ENCODE measurements around the gene TEX11.

TEX11 gene

GRCh38 chrX:70482300-70482699 is 426.2 kb downstream of the TEX11 start:
- no peak for DNase-seq

- DNase-seq, result no peak
Observed at GRCh38 chrX:70481471-70482270, 426.8 kb downstream of the TEX11 start.

DNA sequence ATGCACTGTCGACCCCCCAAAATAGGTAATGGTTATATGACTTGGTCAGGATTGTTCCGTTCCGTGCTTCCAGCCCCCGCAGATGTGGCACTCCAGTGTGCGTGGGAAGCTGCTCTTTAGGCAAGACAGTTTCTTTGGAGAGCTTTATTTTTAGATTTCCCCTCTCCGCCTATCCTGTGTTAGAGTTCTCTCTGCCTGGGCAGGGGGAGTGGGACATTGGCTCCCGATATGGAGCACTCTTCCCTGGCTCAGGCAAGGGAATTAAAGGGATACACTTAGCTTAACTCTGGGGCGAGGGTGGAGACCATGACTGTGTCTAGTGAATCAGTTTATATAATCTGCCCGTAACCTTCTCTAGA is 427.9 kb downstream of the TEX11 start:
- DNase-seq, result no peak

- peak; percentile 36 for DNase-seq
Observed at GRCh38 chrX:70479922-70480659, 428.4 kb downstream of the TEX11 start.

DNA sequence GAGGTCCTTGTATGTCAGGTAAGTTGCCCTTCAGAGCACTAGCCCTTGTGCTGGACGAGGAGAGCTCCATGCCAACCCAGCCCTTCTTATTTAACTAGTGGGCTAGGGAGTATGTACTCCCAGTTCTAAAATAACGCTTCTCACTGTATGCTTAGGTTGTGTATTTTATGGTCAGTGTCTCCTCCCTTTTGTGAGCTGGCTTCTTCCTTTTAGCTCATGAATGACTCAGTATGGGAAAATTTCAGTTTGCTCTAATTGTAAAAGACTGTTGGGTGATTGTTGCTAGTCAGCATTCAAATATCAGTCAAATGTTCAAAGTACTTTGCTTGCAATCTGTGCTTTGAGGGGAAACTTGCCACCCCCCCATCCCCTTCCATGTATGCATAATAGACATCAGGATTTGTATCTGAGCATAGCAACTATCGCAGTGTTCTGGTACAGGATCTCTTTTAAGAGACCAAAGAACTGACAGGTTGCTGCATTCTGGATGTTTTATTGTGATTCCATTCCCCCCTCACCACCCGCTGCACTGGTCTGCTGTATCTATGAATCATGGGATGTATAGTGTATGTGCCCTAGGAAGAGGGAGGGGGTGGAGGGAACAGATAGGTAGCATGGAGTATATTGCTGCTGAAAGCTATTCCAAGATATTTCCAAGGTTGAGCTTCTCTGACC is 429.1 kb downstream of the TEX11 start:
- DNase-seq, result peak; percentile 81
